ENCODE measurements around the gene WFDC10B. TPM values are rescaled to one million over a fixed set of nuclear protein-coding genes. Genes with fewer than 3 reads are reported as not detected.

WFDC10B gene
- total and polyA plus RNA-seq, 10 of the 15 experiments (the other 5 are each of a cell fraction or from before 2014, with no cell fraction given), result not detected

- FAIRE-seq (no peak), DNase-seq (ENCODE audit: low read depth, low spot score) (no peak), ATAC-seq (no peak)
- ChIA-PET SMC1A (ENCODE audit: uncharacterized antibody, unreplicated experiment) (no interaction called here), RAD21 (ENCODE audit: unreplicated experiment) (no interaction called here), CTCF (no interaction called here), POLR2A (no interaction called here)
- Histone ChIP-seq H3K9me3 (replicated peaks; ENCODE audit: control insufficient read depth, insufficient read depth, low read length) (no peaks in the 10 kb centered on the region), H3K4me1 (ENCODE audit: control insufficient read depth, insufficient read depth, low read length) (no peaks in the 10 kb centered on the region), H3K4me2 (ENCODE audit: control insufficient read depth, insufficient read depth) (no peak overlapping the region), H4K20me1 (ENCODE audit: control insufficient read depth, insufficient read depth) (no peaks in the 10 kb centered on the region), H3K27ac (ENCODE audit: control insufficient read depth, insufficient read depth) (no peak overlapping the region), H3K4me3 (no peak overlapping the region), H3K36me3 (ENCODE audit: control insufficient read depth in 2 of 2, insufficient read depth in 2 of 2, low read length in 1 of 2) (no peaks in the 10 kb centered on the region), H3K9ac (ENCODE audit: control insufficient read depth, insufficient read depth, low read length) (no peak overlapping the region), H3K27me3 (replicated peaks in 1 of 2; ENCODE audit: control insufficient read depth in 2 of 2, insufficient read depth in 2 of 2, low read length in 1 of 2) (peaks cover 0 to 2% of the 10 kb centered on the region in 2 experiments; a peak in 1 of 4 replicates), H3K79me2 (ENCODE audit: control insufficient read depth, insufficient read depth, low read length) (no peaks in the 10 kb centered on the region), H2AFZ (ENCODE audit: control insufficient read depth, low read depth, low read length) (no peak overlapping the region)
- in situ Hi-C loops (cut with MboI) (no loop called here), intact Hi-C loops (cut with micrococcal nuclease; ENCODE audit: unreplicated experiment) (no loop called here)
- BruUV-seq (replicated peaks), result no TSS peak
- TF ChIP-seq ZZZ3 (IDR thresholded peaks at IDR 0.05; ENCODE audit: control insufficient read depth, insufficient read length, low read depth) (no peak), E4F1 (IDR thresholded peaks at IDR 0.05; ENCODE audit: borderline replicate concordance, partially characterized antibody) (no peak), HSF1 (IDR thresholded peaks at IDR 0.05; ENCODE audit: low read depth, low read length) (no peak), REST (IDR thresholded peaks at IDR 0.05; ENCODE audit: low read depth, low read length) (no peak), ZBED1 (IDR thresholded peaks at IDR 0.05; ENCODE audit: borderline replicate concordance) (no peak), FOS (IDR thresholded peaks at IDR 0.05; ENCODE audit: borderline replicate concordance, extremely low read depth, insufficient read length) (no peak), ZBTB33 (IDR thresholded peaks at IDR 0.05) (no peak), FOXK2 (IDR thresholded peaks at IDR 0.05) (no peak)
Measured at GRCh38 chr20:45725134-45725533, 20.3 kb upstream of the WFDC10B start.

Measured in GM12878 (cell line).